HCT116 (cell line): ENCODE results near the gene XYLT1. TPM values are rescaled to one million over a fixed set of nuclear protein-coding genes. Genes with fewer than 3 reads are reported as not detected.

ENCODE experiments used
- ATAC-seq: fragments of 200-7000 bp; cut with Tn5 transposase; 2 replicates; pipeline ENCODE4 v1.9.1; 2020; ENCODE audit warnings: mild to moderate bottlenecking, moderate library complexity
- BruUV-seq: library from RNA; stranded (reverse); fragments of 400-500 nt; replicated peaks from 2 replicates; lab custom pipeline; 2021; lab: Mats Ljungman, UMichigan
- CTCF ChIA-PET: fragments of 300-600 bp; sonication (Branson Sonifier 250); formaldehyde crosslinking; loops from one replicate; lab custom pipeline; 2021; ENCODE audit warnings: antibody characterized with exemption; lab: Charles Lee
- POLR2A ChIA-PET: fragments of 300-600, 350-600 bp; sonication (Branson Sonifier 250); formaldehyde crosslinking; loops from one replicate; lab custom pipeline; 2021; ENCODE audit warnings: antibody characterized with exemption; lab: Charles Lee
- RAD21 ChIA-PET, 2 experiments: fragments of 300-600 bp; sonication (Branson Sonifier 250); formaldehyde crosslinking; loops; one replicate each; lab custom pipeline; 2023; ENCODE audit warnings: low total read pairs in 2 of 2; ENCODE audit not compliant: uncharacterized antibody in 2 of 2, unreplicated experiment in 2 of 2, low non-redundant PET in 1 of 2; lab: Charles Lee
- DNase-seq: peaks from one replicate; pipeline ENCODE4 v3.0.0-alpha.2; 2010; ENCODE audit warnings: low read depth, low spot score
- H2AFZ ChIP-seq: fragments of 200-600 bp; shearing (Covaris generic), sonication (generic); 2 replicates; pipeline ENCODE4 v1.6.1; 2017; ENCODE audit warnings: low read depth, mixed run types, mixed read lengths, antibody characterized with exemption, low read length; ENCODE audit not compliant: poor library complexity, severe bottlenecking
- H3K27ac ChIP-seq: 2 replicates; pipeline ENCODE4 v1.5.1; 2012; ENCODE audit warnings: low read depth, low read length
- H3K27me3 ChIP-seq: fragments of 200-600 bp; sonication (generic); 2 replicates; pipeline ENCODE4 v1.6.1; 2016; ENCODE audit warnings: mixed run types, low read length, mixed read lengths; ENCODE audit not compliant: insufficient read depth
- H3K36me3 ChIP-seq, 2 experiments: fragments of 200-500 bp in 1 of 2; fragments of 200-600 bp in 1 of 2; sonication (Bioruptor generic) in 1 of 2; sonication (generic) in 1 of 2; 2 replicates each; pipeline versions ENCODE4 v1.5.1 to v1.6.1; 2014 to 2016; ENCODE audit warnings: low read length in 2 of 2, inconsistent platforms in 1 of 2, mixed read lengths in 1 of 2, mixed run types in 1 of 2; ENCODE audit not compliant: insufficient read depth in 2 of 2, control insufficient read depth in 1 of 2
- H3K4me1 ChIP-seq, 2 experiments: fragments of 200-600 bp in 1 of 2; sonication (generic) in 1 of 2; 2 replicates each; pipeline versions ENCODE4 v1.5.1 to v1.6.1; 2012 to 2017; ENCODE audit warnings: low read length in 2 of 2, inconsistent platforms in 1 of 2, mild to moderate bottlenecking in 1 of 2, mixed read lengths in 1 of 2, mixed run types in 1 of 2, moderate library complexity in 1 of 2; ENCODE audit not compliant: insufficient read depth in 2 of 2, control insufficient read depth in 1 of 2
- H3K4me2 ChIP-seq: fragments of 200-600 bp; sonication (generic); 2 replicates; pipeline ENCODE4 v1.6.1; 2017; ENCODE audit warnings: mixed run types, low read length, mixed read lengths
- H3K4me3 ChIP-seq, 2 experiments: fragments of 200-600 bp in 1 of 2; sonication (generic) in 1 of 2; replicated peaks in 1 of 2; 2 replicates each; pipeline ENCODE4 v1.5.1; 2011 to 2016; ENCODE audit warnings: low read length in 2 of 2, control low read depth in 1 of 2, low read depth in 1 of 2, mild to moderate bottlenecking in 1 of 2, mixed read lengths in 1 of 2, mixed run types in 1 of 2
- H3K79me2 ChIP-seq: fragments of 200-600 bp; sonication (generic); 2 replicates; pipeline ENCODE4 v1.6.1; 2017; ENCODE audit warnings: mild to moderate bottlenecking, mixed run types, low read length, moderate library complexity, mixed read lengths; ENCODE audit not compliant: insufficient read depth
- H3K9ac ChIP-seq: fragments of 200-600 bp; sonication (generic); 2 replicates; pipeline ENCODE4 v1.6.1; 2016; ENCODE audit warnings: low read length, mixed read lengths
- H3K9me2 ChIP-seq: fragments of 200-600 bp; sonication (generic), shearing (Covaris generic); 2 replicates; pipeline ENCODE4 v1.6.1; 2017; ENCODE audit warnings: mixed run types, mild to moderate bottlenecking, moderate library complexity; ENCODE audit not compliant: insufficient read depth
- H3K9me3 ChIP-seq, 2 experiments: fragments of 200-500 bp in 1 of 2; fragments of 200-600 bp in 1 of 2; sonication (Bioruptor generic) in 1 of 2; sonication (generic) in 1 of 2; 2 replicates each; pipeline ENCODE4 v1.6.1; 2014 to 2017; ENCODE audit warnings: low read length in 2 of 2, mixed read lengths in 2 of 2, inconsistent platforms in 1 of 2, low read depth in 1 of 2, mild to moderate bottlenecking in 1 of 2, mixed run types in 1 of 2, moderate library complexity in 1 of 2; ENCODE audit not compliant: control insufficient read depth in 1 of 2, insufficient read depth in 1 of 2
- H4K20me1 ChIP-seq: fragments of 200-600 bp; sonication (generic), shearing (Covaris generic); 2 replicates; pipeline ENCODE4 v1.6.1; 2017; ENCODE audit warnings: mixed run types, mild to moderate bottlenecking, moderate library complexity; ENCODE audit not compliant: insufficient read depth
- EGR1 ChIP-seq: IDR thresholded peaks from 2 replicates; pipeline ENCODE4 v1.6.1; 2012; ENCODE audit warnings: low read depth
- RAD21 ChIP-seq: IDR thresholded peaks from 2 replicates; pipeline ENCODE4 v1.6.1; 2012; ENCODE audit warnings: low read depth, mild to moderate bottlenecking
- intact Hi-C: fragments of 100-400 bp; cut with micrococcal nuclease; formaldehyde crosslinking; loops from 2 replicates; pipeline ENCODE4 v1.10.0; 2022
- total RNA-seq: library from RNA; stranded (reverse); gene quantifications from one replicate; pipeline ENCODE4 v1.2.1, GENCODE V29; 2021; ENCODE audit not compliant: unreplicated experiment
- TF ChIP-seq, protein P1 (sequence below), 3 experiments: fragments of 200-600 bp in 1 of 3; sonication (generic) in 1 of 3; IDR thresholded peaks in 2 of 3; conservative IDR thresholded peaks in 1 of 3; 2 replicates each; pipeline ENCODE4 v1.5.1; 2012 to 2017; ENCODE audit warnings: low read depth in 2 of 3, low read length in 2 of 3, antibody characterized with exemption in 1 of 3, borderline replicate concordance in 1 of 3, control low read depth in 1 of 3, mild to moderate bottlenecking in 1 of 3, mixed read lengths in 1 of 3, mixed run types in 1 of 3, moderate library complexity in 1 of 3; ENCODE audit not compliant: insufficient read depth in 1 of 3
- TF ChIP-seq, protein P2 (sequence below): IDR thresholded peaks from 2 replicates; pipeline ENCODE4 v1.6.1; 2012; ENCODE audit warnings: low read depth

Gene XYLT1
- total RNA-seq, 1 experiment from 2014 or later, result 4.5 TPM

DNA sequence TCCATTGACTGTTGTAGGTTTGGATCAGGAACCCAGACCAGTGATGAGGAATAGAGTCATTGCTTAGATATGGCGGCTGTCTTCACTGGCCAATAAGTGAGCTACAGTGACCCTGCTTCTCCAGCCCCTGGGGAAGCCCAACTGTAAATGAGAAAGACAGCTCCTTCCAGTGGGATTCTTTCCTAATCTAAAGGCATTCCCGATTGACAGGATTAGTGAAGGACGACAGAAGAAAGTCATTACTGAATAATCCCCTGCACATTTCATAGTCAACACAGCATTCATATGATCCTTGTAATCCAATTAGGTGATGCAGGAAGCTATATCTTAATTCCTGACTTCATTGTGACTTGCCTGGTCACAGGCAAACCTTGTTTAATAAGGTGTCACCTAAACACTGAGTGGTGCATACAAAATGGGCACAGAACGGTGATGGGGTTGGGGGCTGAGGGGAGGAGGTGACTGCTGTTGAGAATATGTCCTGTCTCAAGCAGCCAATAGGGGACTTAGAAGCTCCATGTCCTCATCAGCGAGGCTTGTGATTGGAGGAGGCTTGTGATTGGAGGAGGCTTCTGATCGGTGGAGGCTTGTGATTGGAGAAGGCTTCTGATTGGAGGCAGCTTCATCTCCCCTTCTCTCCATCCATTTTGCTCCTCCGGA lies 242.6 kb downstream of the XYLT1 start:
- Histone ChIP-seq H3K79me2 (no peaks in the 10 kb centered on the region), H3K27me3 (peaks cover 7% of the 10 kb centered on the region; the same call in 1 of the 2 replicates), H3K9me3 (no peaks in the 10 kb centered on the region), H2AFZ (no peak overlapping the region), H4K20me1 (no peaks in the 10 kb centered on the region), H3K36me3 (no peaks in the 10 kb centered on the region), H3K4me1 (no peaks in the 10 kb centered on the region; a peak in 1 of 4 replicates), H3K9ac (no peak overlapping the region), H3K4me3 (no peak overlapping the region), H3K27ac (no peak overlapping the region), H3K4me2 (no peak overlapping the region), H3K9me2 (no peaks in the 10 kb centered on the region)
- BruUV-seq, result no TSS peak
- intact Hi-C loops, result no loop called here
- POLR2A ChIA-PET, result no interaction called here
- TF ChIP-seq, protein P1, sequence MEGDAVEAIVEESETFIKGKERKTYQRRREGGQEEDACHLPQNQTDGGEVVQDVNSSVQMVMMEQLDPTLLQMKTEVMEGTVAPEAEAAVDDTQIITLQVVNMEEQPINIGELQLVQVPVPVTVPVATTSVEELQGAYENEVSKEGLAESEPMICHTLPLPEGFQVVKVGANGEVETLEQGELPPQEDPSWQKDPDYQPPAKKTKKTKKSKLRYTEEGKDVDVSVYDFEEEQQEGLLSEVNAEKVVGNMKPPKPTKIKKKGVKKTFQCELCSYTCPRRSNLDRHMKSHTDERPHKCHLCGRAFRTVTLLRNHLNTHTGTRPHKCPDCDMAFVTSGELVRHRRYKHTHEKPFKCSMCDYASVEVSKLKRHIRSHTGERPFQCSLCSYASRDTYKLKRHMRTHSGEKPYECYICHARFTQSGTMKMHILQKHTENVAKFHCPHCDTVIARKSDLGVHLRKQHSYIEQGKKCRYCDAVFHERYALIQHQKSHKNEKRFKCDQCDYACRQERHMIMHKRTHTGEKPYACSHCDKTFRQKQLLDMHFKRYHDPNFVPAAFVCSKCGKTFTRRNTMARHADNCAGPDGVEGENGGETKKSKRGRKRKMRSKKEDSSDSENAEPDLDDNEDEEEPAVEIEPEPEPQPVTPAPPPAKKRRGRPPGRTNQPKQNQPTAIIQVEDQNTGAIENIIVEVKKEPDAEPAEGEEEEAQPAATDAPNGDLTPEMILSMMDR (IDR thresholded peaks at IDR 0.05 in 2 of 3, conservative IDR thresholded peaks at IDR 0.05 in 1 of 3; ENCODE audit: borderline replicate concordance in 1 of 3, insufficient read depth in 1 of 3, low read depth in 2 of 3, low read length in 2 of 3), result no peak
- TF ChIP-seq EGR1 (no peak), RAD21 (no peak)
- DNase-seq (no peak), ATAC-seq (no peak)
- RAD21 ChIA-PET, result no interaction called here
- CTCF ChIA-PET, result no interaction called here

DNA sequence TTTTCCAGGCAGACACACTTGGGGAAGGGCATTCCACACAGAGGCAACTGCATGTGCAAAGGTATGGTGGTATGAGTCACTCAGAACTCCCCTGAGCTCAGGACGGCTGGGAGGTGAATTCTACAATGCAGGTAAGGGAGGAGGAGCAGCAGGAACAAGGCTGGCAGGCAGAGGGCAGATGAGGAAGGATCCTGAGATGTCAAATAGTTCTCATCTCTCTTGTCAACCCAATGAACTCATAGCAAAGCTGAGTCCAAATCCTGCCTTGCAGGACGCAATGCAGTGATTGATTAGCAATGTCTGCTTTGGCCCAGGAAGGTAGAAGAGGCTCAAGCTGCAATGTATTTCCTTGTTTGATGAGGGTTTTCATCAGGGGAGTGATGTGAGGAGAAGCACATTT lies 243.5 kb downstream of the XYLT1 start:
- DNase-seq (peak; percentile 12), ATAC-seq (peak; percentile 50; the same call in 1 of the 2 replicates)
- Histone ChIP-seq H4K20me1 (no peaks in the 10 kb centered on the region), H3K4me3 (no peak overlapping the region), H3K79me2 (no peaks in the 10 kb centered on the region), H3K4me2 (no peak overlapping the region), H3K27me3 (peaks cover 7% of the 10 kb centered on the region; the same call in 1 of the 2 replicates), H3K36me3 (no peaks in the 10 kb centered on the region), H3K27ac (no peak overlapping the region), H2AFZ (no peak overlapping the region), H3K9ac (no peak overlapping the region), H3K9me2 (no peaks in the 10 kb centered on the region), H3K4me1 (no peaks in the 10 kb centered on the region; a peak in 1 of 4 replicates), H3K9me3 (no peaks in the 10 kb centered on the region)
- BruUV-seq, result no TSS peak
- ChIA-PET RAD21 (no interaction called here), CTCF (no interaction called here), POLR2A (no interaction called here)
- TF ChIP-seq, protein P1 (IDR thresholded peaks at IDR 0.05 in 2 of 3, conservative IDR thresholded peaks at IDR 0.05 in 1 of 3; ENCODE audit: borderline replicate concordance in 1 of 3, insufficient read depth in 1 of 3, low read depth in 2 of 3, low read length in 2 of 3), result 0 out of 6 replicates have a peak, but pooled peaks of 1 of the 3 experiments have one; percentile 3
- TF ChIP-seq, protein P2, sequence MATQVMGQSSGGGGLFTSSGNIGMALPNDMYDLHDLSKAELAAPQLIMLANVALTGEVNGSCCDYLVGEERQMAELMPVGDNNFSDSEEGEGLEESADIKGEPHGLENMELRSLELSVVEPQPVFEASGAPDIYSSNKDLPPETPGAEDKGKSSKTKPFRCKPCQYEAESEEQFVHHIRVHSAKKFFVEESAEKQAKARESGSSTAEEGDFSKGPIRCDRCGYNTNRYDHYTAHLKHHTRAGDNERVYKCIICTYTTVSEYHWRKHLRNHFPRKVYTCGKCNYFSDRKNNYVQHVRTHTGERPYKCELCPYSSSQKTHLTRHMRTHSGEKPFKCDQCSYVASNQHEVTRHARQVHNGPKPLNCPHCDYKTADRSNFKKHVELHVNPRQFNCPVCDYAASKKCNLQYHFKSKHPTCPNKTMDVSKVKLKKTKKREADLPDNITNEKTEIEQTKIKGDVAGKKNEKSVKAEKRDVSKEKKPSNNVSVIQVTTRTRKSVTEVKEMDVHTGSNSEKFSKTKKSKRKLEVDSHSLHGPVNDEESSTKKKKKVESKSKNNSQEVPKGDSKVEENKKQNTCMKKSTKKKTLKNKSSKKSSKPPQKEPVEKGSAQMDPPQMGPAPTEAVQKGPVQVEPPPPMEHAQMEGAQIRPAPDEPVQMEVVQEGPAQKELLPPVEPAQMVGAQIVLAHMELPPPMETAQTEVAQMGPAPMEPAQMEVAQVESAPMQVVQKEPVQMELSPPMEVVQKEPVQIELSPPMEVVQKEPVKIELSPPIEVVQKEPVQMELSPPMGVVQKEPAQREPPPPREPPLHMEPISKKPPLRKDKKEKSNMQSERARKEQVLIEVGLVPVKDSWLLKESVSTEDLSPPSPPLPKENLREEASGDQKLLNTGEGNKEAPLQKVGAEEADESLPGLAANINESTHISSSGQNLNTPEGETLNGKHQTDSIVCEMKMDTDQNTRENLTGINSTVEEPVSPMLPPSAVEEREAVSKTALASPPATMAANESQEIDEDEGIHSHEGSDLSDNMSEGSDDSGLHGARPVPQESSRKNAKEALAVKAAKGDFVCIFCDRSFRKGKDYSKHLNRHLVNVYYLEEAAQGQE, result no peak
- intact Hi-C loops, result no loop called here
